HG03280 (cell line): Measurements from ENCODE around the gene VPS8.

Experiments used
- ATAC-seq: cut with Tn5 transposase; IDR thresholded peaks from one replicate; pipeline ENCODE4 v1.9.1; 2021; ENCODE audit warnings: mild to moderate bottlenecking, moderate library complexity; ENCODE audit not compliant: unreplicated experiment

VPS8 gene

GRCh38 chr3:184811663-184811998 is 335 bp upstream of the VPS8 start:
- ATAC-seq: no peak

GRCh38 chr3:184812662-184813042 is 686 bp downstream of the VPS8 start:
- ATAC-seq: peak; percentile 23

GRCh38 chr3:184813357-184813756 is 1.4 kb downstream of the VPS8 start:
- no peak for ATAC-seq

GRCh38 chr3:184814214-184814613 is 2.2 kb downstream of the VPS8 start:
- no peak for ATAC-seq

GRCh38 chr3:184815046-184815930 is 3.3 kb downstream of the VPS8 start:
- ATAC-seq: no peak

- no peak for ATAC-seq
Measured at GRCh38 chr3:184816614-184817013, 4.6 kb downstream of the VPS8 start.

- no peak for ATAC-seq
Measured at GRCh38 chr3:184820525-184820924, 8.6 kb downstream of the VPS8 start.

GRCh38 chr3:184821034-184821433 is 9.1 kb downstream of the VPS8 start:
- ATAC-seq: no peak

- ATAC-seq: no peak
Measured at GRCh38 chr3:184822081-184822480, 10.1 kb downstream of the VPS8 start.

- ATAC-seq: no peak
Measured at GRCh38 chr3:184822654-184823053, 10.7 kb downstream of the VPS8 start.

GRCh38 chr3:184823990-184824389 is 12.0 kb downstream of the VPS8 start:
- no peak for ATAC-seq

GRCh38 chr3:184825121-184825820 is 13.3 kb downstream of the VPS8 start:
- no peak for ATAC-seq

GRCh38 chr3:184827572-184827971 is 15.6 kb downstream of the VPS8 start:
- ATAC-seq: no peak

- ATAC-seq: no peak
Measured at GRCh38 chr3:184832044-184832443, 20.1 kb downstream of the VPS8 start.

GRCh38 chr3:184832903-184833302 is 20.9 kb downstream of the VPS8 start:
- ATAC-seq: no peak

- ATAC-seq: no peak
Measured at GRCh38 chr3:184836090-184836822, 24.3 kb downstream of the VPS8 start.

- ATAC-seq: no peak
Measured at GRCh38 chr3:184842433-184842832, 30.5 kb downstream of the VPS8 start.

GRCh38 chr3:184845819-184846218 is 33.9 kb downstream of the VPS8 start:
- no peak for ATAC-seq

GRCh38 chr3:184846496-184846895 is 34.5 kb downstream of the VPS8 start:
- no peak for ATAC-seq

- ATAC-seq: no peak
Measured at GRCh38 chr3:184848934-184849333, 37.0 kb downstream of the VPS8 start.

GRCh38 chr3:184850201-184850600 is 38.2 kb downstream of the VPS8 start:
- ATAC-seq: no peak

- no peak for ATAC-seq
Measured at GRCh38 chr3:184857099-184857498, 45.1 kb downstream of the VPS8 start.
